SK-N-SH (cell line): ENCODE data around the gene DIS3L2. TPM values are rescaled to one million over a fixed set of nuclear protein-coding genes. Genes with fewer than 3 reads are reported as not detected.

Experiments used
- CTCF ChIA-PET: fragments of 300-600, 350-600 bp; formaldehyde crosslinking; extraction: SDS; loops from one replicate; lab custom pipeline; 2021; lab: Yijun Ruan, JAX
- POLR2A ChIA-PET: fragments of 350-600 bp; sonication (Branson Sonifier 250); formaldehyde crosslinking; extraction: SDS; loops from one replicate; lab custom pipeline; 2020; ENCODE audit warnings: antibody characterized with exemption, inconsistent platforms; lab: Yijun Ruan, JAX
- DNase-seq: peaks from one replicate; pipeline ENCODE4 v3.0.0; 2012
- H2AFZ ChIP-seq: fragments of 200-600 bp; sonication (generic); 2 replicates; pipeline ENCODE4 v1.8.1; 2016; ENCODE audit warnings: antibody characterized with exemption, mild to moderate bottlenecking, low read depth
- H3F3A ChIP-seq: fragments of 200-600 bp; sonication (generic); replicated peaks from 2 replicates; pipeline ENCODE3; 2016; ENCODE audit warnings: antibody characterized with exemption, mild to moderate bottlenecking; ENCODE audit not compliant: insufficient read depth
- H3K27ac ChIP-seq, 2 experiments: fragments of 200-500 bp in 1 of 2; fragments of 200-600 bp in 1 of 2; sonication (Bioruptor generic) in 1 of 2; sonication (generic), shearing (Covaris generic) in 1 of 2; 2 replicates each; pipeline versions ENCODE4 v1.5.1 to v1.6.1; 2014 to 2016; ENCODE audit warnings: low read depth in 2 of 2, inconsistent platforms in 1 of 2, low read length in 1 of 2, mild to moderate bottlenecking in 1 of 2, mixed read lengths in 1 of 2
- H3K27me3 ChIP-seq: fragments of 200-600 bp; sonication (generic), shearing (Covaris generic); 2 replicates; pipeline ENCODE4 v1.6.1; 2016; ENCODE audit warnings: mixed run types; ENCODE audit not compliant: insufficient read depth
- H3K36me3 ChIP-seq, 2 experiments: fragments of 200-500 bp in 1 of 2; fragments of 200-600 bp in 1 of 2; sonication (Bioruptor generic) in 1 of 2; sonication (generic) in 1 of 2; replicated peaks in 1 of 2; 2 replicates each; pipeline versions ENCODE3 to v1.5.1; 2014 to 2016; ENCODE audit warnings: low read length in 1 of 2, mild to moderate bottlenecking in 1 of 2; ENCODE audit not compliant: insufficient read depth in 2 of 2, control insufficient read depth in 1 of 2
- H3K4me1 ChIP-seq, 2 experiments: fragments of 200-500 bp in 1 of 2; fragments of 200-600 bp in 1 of 2; sonication (Bioruptor generic) in 1 of 2; sonication (generic), shearing (Covaris generic) in 1 of 2; 2 replicates each; pipeline versions ENCODE4 v1.5.1 to v1.6.1; 2014 to 2016; ENCODE audit warnings: low read depth in 1 of 2, low read length in 1 of 2, mixed run types in 1 of 2; ENCODE audit not compliant: insufficient read depth in 2 of 2, control insufficient read depth in 1 of 2
- H3K4me2 ChIP-seq: fragments of 200-600 bp; sonication (generic), shearing (Covaris generic); 2 replicates; pipeline ENCODE4 v1.6.1; 2017; ENCODE audit warnings: mixed run types
- H3K4me3 ChIP-seq, 2 experiments: fragments of 200-500 bp in 1 of 2; fragments of 200-600 bp in 1 of 2; sonication (Bioruptor generic) in 1 of 2; sonication (generic), shearing (Covaris generic) in 1 of 2; 2 replicates each; pipeline versions ENCODE4 v1.5.1 to v1.8.1; 2014 to 2016; ENCODE audit warnings: low read depth in 2 of 2, inconsistent platforms in 1 of 2, low read length in 1 of 2, mild to moderate bottlenecking in 1 of 2, mixed read lengths in 1 of 2, moderate library complexity in 1 of 2
- H3K79me2 ChIP-seq: fragments of 200-600 bp; sonication (generic); 2 replicates; pipeline ENCODE4 v1.8.1; 2017; ENCODE audit warnings: mild to moderate bottlenecking; ENCODE audit not compliant: insufficient read depth
- H3K9ac ChIP-seq: fragments of 200-600 bp; sonication (generic); 2 replicates; pipeline ENCODE4 v1.6.1; 2017; ENCODE audit warnings: mixed run types
- H3K9me2 ChIP-seq: fragments of 200-600 bp; sonication (generic); 2 replicates; pipeline ENCODE4 v1.6.1; 2017; ENCODE audit warnings: mixed run types
- H3K9me3 ChIP-seq: fragments of 200-600 bp; sonication (generic); 2 replicates; pipeline ENCODE4 v1.6.1; 2017; ENCODE audit warnings: mixed run types, mild to moderate bottlenecking, moderate library complexity
- H4K20me1 ChIP-seq: fragments of 200-600 bp; sonication (generic); 2 replicates; pipeline ENCODE4 v1.6.1; 2017; ENCODE audit warnings: mild to moderate bottlenecking, mixed run types; ENCODE audit not compliant: insufficient read depth
- CHD2 ChIP-seq: fragments of 150-350 bp; IDR thresholded peaks from 2 replicates; pipeline ENCODE4 v1.6.1; 2018; ENCODE audit warnings: low read length; ENCODE audit not compliant: partially characterized antibody
- ELF1 ChIP-seq: IDR thresholded peaks from 2 replicates; pipeline ENCODE4 v1.4.0; 2012
- EP300 ChIP-seq, 2 experiments: IDR thresholded peaks; 2 replicates each; pipeline versions ENCODE4 v1.4.0 to v1.6.1; 2012; ENCODE audit warnings: borderline replicate concordance in 1 of 2, low read depth in 1 of 2, low read length in 1 of 2
- EZH2phosphoT487 ChIP-seq: fragments of 200-600 bp; sonication (generic); IDR thresholded peaks from 2 replicates; pipeline ENCODE4 v1.6.1; 2017; ENCODE audit warnings: low read depth, mixed run types, mild to moderate bottlenecking, antibody characterized with exemption, moderate library complexity, borderline replicate concordance
- FOSL2 ChIP-seq: IDR thresholded peaks from 2 replicates; pipeline ENCODE4 v1.4.0; 2012; ENCODE audit warnings: low read depth, mild to moderate bottlenecking, moderate library complexity, borderline replicate concordance
- FOXM1 ChIP-seq: IDR thresholded peaks from 2 replicates; pipeline ENCODE4 v1.4.0; 2012; ENCODE audit warnings: low read depth, mild to moderate bottlenecking
- MEF2A ChIP-seq: IDR thresholded peaks from 2 replicates; pipeline ENCODE4 v1.4.0; 2012; ENCODE audit warnings: low read depth, borderline replicate concordance
- MXI1 ChIP-seq: IDR thresholded peaks from 2 replicates; pipeline ENCODE4 v1.6.1; 2012; ENCODE audit warnings: mild to moderate bottlenecking, low read depth, low read length, improper control_type of control experiment
- NFIC ChIP-seq: IDR thresholded peaks from 2 replicates; pipeline ENCODE4 v1.4.0; 2012; ENCODE audit warnings: borderline replicate concordance
- NRF1 ChIP-seq: IDR thresholded peaks from 2 replicates; pipeline ENCODE4 v1.6.1; 2012; ENCODE audit warnings: low read depth, mild to moderate bottlenecking, low read length
- RAD21 ChIP-seq: IDR thresholded peaks from 2 replicates; pipeline ENCODE4 v1.6.1; 2012; ENCODE audit warnings: mild to moderate bottlenecking, low read length
- RXRA ChIP-seq: IDR thresholded peaks from 2 replicates; pipeline ENCODE4 v1.4.0; 2012; ENCODE audit warnings: low read depth, mild to moderate bottlenecking, borderline replicate concordance
- SIN3A ChIP-seq: IDR thresholded peaks from 2 replicates; pipeline ENCODE4 v1.6.1; 2012; ENCODE audit warnings: low read depth, mild to moderate bottlenecking, low read length, moderate library complexity, borderline replicate concordance
- TAF1 ChIP-seq: IDR thresholded peaks from 2 replicates; pipeline ENCODE4 v1.6.1; 2012; ENCODE audit warnings: low read depth, mild to moderate bottlenecking, low read length, moderate library complexity, borderline replicate concordance
- TCF12 ChIP-seq: IDR thresholded peaks from 2 replicates; pipeline ENCODE4 v1.4.0; 2012
- WGBS: methylation state at CpG from one replicate; pipeline ENCODE4 v1.1.6; 2017; ENCODE audit warnings: low lambda C conversion rate; 5-methylcytosine and 5-hydroxymethylcytosine counted together
- polyA plus RNA-seq, 3 experiments: library from polyadenylated mRNA; depleted of rRNA; stranded (reverse); fragments of >200 nt; gene quantifications; 2 replicates each; pipeline ENCODE4 v1.2.3, GENCODE V29; 2012
- TF ChIP-seq, protein P1 (sequence below): IDR thresholded peaks from 2 replicates; pipeline ENCODE4 v1.6.1; 2012; ENCODE audit warnings: mild to moderate bottlenecking, low read depth, low read length, moderate library complexity
- TF ChIP-seq, protein P2 (sequence below): IDR thresholded peaks from 2 replicates; pipeline ENCODE4 v1.4.0; 2012; ENCODE audit warnings: low read depth, borderline replicate concordance
- TF ChIP-seq, protein P3 (sequence below): fragments of 150-350 bp; IDR thresholded peaks from 2 replicates; pipeline ENCODE4 v1.6.1; 2016; ENCODE audit warnings: mild to moderate bottlenecking, low read depth, low read length
- TF ChIP-seq, protein P4 (sequence below): fragments of 200-600 bp; sonication (generic); IDR thresholded peaks from 2 replicates; pipeline ENCODE4 v1.6.1; 2017; ENCODE audit warnings: antibody characterized with exemption, mild to moderate bottlenecking, moderate library complexity

DIS3L2 gene
- polyA plus RNA-seq, 1 of the 3 experiments (the other 2 are of a cell fraction): 17.9 TPM

DNA sequence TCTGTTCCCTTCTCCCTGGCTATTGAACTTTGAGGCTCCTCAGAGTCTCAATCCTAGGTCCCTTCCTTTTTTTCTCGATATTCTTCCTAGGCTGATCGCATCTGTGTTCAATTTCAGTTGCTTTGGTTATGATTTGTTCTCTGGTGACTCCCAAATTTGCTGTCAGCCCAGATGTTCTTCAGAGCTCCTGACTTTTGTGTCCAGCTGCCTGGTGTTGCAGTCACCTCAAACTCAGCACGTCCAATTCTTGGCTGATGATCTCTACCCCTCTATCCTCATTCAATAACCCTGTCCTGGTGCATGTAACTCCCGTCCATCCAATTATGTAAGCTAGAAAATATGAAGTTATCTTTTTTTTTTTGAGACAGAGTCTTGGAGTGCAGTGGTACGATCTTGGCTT, 31.4 kb downstream of the DIS3L2 start (continued):
- TF ChIP-seq, protein P1, sequence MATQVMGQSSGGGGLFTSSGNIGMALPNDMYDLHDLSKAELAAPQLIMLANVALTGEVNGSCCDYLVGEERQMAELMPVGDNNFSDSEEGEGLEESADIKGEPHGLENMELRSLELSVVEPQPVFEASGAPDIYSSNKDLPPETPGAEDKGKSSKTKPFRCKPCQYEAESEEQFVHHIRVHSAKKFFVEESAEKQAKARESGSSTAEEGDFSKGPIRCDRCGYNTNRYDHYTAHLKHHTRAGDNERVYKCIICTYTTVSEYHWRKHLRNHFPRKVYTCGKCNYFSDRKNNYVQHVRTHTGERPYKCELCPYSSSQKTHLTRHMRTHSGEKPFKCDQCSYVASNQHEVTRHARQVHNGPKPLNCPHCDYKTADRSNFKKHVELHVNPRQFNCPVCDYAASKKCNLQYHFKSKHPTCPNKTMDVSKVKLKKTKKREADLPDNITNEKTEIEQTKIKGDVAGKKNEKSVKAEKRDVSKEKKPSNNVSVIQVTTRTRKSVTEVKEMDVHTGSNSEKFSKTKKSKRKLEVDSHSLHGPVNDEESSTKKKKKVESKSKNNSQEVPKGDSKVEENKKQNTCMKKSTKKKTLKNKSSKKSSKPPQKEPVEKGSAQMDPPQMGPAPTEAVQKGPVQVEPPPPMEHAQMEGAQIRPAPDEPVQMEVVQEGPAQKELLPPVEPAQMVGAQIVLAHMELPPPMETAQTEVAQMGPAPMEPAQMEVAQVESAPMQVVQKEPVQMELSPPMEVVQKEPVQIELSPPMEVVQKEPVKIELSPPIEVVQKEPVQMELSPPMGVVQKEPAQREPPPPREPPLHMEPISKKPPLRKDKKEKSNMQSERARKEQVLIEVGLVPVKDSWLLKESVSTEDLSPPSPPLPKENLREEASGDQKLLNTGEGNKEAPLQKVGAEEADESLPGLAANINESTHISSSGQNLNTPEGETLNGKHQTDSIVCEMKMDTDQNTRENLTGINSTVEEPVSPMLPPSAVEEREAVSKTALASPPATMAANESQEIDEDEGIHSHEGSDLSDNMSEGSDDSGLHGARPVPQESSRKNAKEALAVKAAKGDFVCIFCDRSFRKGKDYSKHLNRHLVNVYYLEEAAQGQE: no peak
- TF ChIP-seq MXI1 (no peak), ELF1 (no peak), MEF2A (no peak)
- TF ChIP-seq, protein P2, sequence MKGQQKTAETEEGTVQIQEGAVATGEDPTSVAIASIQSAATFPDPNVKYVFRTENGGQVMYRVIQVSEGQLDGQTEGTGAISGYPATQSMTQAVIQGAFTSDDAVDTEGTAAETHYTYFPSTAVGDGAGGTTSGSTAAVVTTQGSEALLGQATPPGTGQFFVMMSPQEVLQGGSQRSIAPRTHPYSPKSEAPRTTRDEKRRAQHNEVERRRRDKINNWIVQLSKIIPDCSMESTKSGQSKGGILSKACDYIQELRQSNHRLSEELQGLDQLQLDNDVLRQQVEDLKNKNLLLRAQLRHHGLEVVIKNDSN: no peak

DNA sequence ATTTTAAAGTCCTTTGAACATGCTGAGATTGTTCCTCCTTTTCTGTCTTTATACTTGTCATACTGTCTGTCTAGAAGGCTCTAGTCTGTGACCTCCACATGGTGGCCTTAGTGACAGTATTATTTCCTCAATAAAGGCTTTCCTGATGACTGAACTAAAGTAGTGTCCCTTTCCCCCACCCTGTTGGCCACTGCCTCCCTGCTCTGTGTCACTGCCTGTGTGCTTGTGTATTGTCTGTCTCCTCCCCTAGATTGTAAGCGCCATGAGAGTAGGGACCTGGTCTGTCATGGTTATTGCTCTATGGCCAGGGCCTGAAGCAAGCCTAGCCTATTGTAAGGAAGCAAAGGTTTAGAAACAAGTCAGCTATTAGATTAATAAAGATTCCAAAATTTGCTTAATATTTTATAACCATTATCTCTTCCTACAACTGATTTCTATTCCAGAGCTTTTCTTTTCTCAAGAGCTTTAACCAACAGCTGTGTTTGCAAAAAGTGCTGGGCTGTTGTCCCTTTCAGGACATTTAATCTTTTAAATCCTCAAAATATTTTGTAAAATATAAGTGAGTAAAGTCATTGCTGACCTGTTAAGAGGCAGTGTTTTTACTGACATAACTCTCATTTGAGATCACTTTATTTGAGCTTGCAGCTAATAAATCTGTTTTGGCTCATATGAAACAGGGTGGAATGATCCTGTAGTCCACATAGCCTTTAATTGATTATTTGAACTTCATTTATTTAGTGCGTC, 35.5 kb downstream of the DIS3L2 start:
- Histone ChIP-seq H3K9me2 (no peaks in the 10 kb centered on the region), H3K9me3 (no peaks in the 10 kb centered on the region), H3K4me2 (no peak overlapping the region), H3K36me3 (peaks cover 0 to 3% of the 10 kb centered on the region in 2 experiments), H3K27me3 (no peaks in the 10 kb centered on the region), H2AFZ (no peak overlapping the region), H3F3A (no peaks in the 10 kb centered on the region), H3K79me2 (peaks cover 75% of the 10 kb centered on the region; the same call in 1 of the 2 replicates), H3K4me3 (no peak overlapping the region), H3K9ac (no peak overlapping the region), H3K4me1 (no peaks in the 10 kb centered on the region), H3K27ac (no peak overlapping the region), H4K20me1 (peaks cover 3% of the 10 kb centered on the region; the same call in 1 of the 2 replicates)
- TF ChIP-seq, protein P3, sequence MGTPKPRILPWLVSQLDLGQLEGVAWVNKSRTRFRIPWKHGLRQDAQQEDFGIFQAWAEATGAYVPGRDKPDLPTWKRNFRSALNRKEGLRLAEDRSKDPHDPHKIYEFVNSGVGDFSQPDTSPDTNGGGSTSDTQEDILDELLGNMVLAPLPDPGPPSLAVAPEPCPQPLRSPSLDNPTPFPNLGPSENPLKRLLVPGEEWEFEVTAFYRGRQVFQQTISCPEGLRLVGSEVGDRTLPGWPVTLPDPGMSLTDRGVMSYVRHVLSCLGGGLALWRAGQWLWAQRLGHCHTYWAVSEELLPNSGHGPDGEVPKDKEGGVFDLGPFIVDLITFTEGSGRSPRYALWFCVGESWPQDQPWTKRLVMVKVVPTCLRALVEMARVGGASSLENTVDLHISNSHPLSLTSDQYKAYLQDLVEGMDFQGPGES: no peak
- TF ChIP-seq FOSL2 (no peak), RAD21 (no peak), TAF1 (no peak), NFIC (no peak), ELF1 (no peak), EZH2phosphoT487 (no peak), NRF1 (no peak), EP300 (IDR thresholded peaks at IDR 0.05; ENCODE audit: borderline replicate concordance in 1 of 2, low read depth in 1 of 2, low read length in 1 of 2) (no peak), RXRA (no peak), FOXM1 (no peak), TCF12 (no peak), SIN3A (no peak), CHD2 (no peak)
- TF ChIP-seq, protein P4, sequence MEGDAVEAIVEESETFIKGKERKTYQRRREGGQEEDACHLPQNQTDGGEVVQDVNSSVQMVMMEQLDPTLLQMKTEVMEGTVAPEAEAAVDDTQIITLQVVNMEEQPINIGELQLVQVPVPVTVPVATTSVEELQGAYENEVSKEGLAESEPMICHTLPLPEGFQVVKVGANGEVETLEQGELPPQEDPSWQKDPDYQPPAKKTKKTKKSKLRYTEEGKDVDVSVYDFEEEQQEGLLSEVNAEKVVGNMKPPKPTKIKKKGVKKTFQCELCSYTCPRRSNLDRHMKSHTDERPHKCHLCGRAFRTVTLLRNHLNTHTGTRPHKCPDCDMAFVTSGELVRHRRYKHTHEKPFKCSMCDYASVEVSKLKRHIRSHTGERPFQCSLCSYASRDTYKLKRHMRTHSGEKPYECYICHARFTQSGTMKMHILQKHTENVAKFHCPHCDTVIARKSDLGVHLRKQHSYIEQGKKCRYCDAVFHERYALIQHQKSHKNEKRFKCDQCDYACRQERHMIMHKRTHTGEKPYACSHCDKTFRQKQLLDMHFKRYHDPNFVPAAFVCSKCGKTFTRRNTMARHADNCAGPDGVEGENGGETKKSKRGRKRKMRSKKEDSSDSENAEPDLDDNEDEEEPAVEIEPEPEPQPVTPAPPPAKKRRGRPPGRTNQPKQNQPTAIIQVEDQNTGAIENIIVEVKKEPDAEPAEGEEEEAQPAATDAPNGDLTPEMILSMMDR: no peak
- ChIA-PET CTCF (interaction anchor here (0.9 kb wide), 1 partner anchor 121 kb away, joined by 3 read pairs; no protein-coding TSS in a partner anchor), POLR2A (no interaction called here)
- WGBS: 98% methylated on average over 2 of the region's 2 CpGs
- no peak for DNase-seq
